ENCODE measurements around the gene CDK18. TPM values are rescaled to one million over a fixed set of nuclear protein-coding genes. Genes with fewer than 3 reads are reported as not detected.
A peak's percentile ranks its signal among the peaks of the same experiment; 100 is the strongest.

The CDK18 gene
- total and polyA plus RNA-seq, 8 donors: 3.7 to 174 (median 41.3) TPM

DNA sequence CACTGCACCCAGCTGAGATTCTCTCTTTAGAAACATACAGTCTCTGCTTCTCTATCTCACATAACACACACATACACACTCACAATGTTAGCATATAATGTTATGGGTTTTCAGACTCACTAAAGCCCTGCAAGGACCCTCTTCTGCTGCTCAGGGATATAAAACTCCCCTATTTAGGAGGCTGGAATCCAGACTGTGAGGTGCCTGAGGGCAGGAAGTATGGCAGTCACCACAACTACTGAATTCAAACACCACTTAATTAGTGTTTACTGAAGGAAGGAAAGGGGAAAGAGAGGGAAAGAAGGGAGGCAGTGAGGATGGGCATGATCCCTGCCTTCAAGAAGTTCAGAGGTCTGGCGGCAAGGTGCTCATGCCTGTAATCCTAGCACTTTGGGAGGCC, 7.8 kb upstream of the CDK18 start:
- 97 to 100% (median 100%) methylated on average over 1 of the region's 1 CpG for WGBS, 5 donors
- TF ChIP-seq, protein P1, sequence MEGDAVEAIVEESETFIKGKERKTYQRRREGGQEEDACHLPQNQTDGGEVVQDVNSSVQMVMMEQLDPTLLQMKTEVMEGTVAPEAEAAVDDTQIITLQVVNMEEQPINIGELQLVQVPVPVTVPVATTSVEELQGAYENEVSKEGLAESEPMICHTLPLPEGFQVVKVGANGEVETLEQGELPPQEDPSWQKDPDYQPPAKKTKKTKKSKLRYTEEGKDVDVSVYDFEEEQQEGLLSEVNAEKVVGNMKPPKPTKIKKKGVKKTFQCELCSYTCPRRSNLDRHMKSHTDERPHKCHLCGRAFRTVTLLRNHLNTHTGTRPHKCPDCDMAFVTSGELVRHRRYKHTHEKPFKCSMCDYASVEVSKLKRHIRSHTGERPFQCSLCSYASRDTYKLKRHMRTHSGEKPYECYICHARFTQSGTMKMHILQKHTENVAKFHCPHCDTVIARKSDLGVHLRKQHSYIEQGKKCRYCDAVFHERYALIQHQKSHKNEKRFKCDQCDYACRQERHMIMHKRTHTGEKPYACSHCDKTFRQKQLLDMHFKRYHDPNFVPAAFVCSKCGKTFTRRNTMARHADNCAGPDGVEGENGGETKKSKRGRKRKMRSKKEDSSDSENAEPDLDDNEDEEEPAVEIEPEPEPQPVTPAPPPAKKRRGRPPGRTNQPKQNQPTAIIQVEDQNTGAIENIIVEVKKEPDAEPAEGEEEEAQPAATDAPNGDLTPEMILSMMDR (IDR thresholded peaks at IDR 0.05): no peak
- TF ChIP-seq POLR2A (IDR thresholded peaks at IDR 0.05) (no peak), POLR2AphosphoS5 (IDR thresholded peaks at IDR 0.05) (no peak), EP300 (IDR thresholded peaks at IDR 0.05) (no peak)
- peaks cover 17 to 69% (median 34%) of the 10 kb centered on the region in 4 donors for H3K4me1 ChIP-seq
- intact Hi-C loops (cut with DNase I; ENCODE audit: low total_unique reads): no loop called here
- H3K36me3 ChIP-seq: no peaks in the 10 kb centered on the region
- H3K27me3 ChIP-seq: peaks cover 0 to 16% (median 0%) of the 10 kb centered on the region in 3 donors
- H3K9me3 ChIP-seq: no peaks in the 10 kb centered on the region
- DNase-seq: no peak
- H3K4me3 ChIP-seq: peak overlapping the region in 1 of 4 donors; percentile 0
- peak overlapping the region in 2 of 5 donors; percentile 19 to 34 for H3K27ac ChIP-seq

DNA sequence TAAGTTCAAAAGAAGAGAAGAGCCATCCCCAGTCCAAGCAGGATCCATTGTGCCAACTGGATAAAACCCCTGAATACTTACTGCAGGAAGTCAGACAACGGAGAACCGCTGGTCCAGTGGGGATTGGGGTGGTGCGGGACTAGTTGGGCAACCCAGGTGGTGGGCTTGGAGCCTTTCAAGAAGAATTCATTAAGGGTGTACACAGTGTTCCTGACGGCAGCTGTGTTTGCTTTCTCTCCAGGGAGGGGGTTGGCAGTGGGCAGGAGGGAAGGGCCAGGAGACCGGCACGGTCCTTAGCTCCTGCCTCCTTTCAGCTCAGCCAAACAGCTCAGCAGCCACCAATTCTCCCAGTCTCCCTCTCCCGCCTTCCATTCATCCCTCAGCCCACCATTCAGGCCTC, 7.1 kb upstream of the CDK18 start:
- peak in 1 of 2 donors; percentile 79 for DNase-seq
- Histone ChIP-seq H3K27me3 (peaks cover 0 to 10% (median 0%) of the 10 kb centered on the region in 3 donors), H3K4me3 (no peak overlapping the region), H3K27ac (peak overlapping the region in 4 of 5 donors; percentile 0 to 34 (median 24)), H3K9me3 (no peaks in the 10 kb centered on the region), H3K36me3 (no peaks in the 10 kb centered on the region), H3K4me1 (peaks cover 10 to 62% (median 27%) of the 10 kb centered on the region in 4 donors)
- TF ChIP-seq POLR2A (IDR thresholded peaks at IDR 0.05): no peak
- TF ChIP-seq, protein P1 (IDR thresholded peaks at IDR 0.05): no peak
- no peak for TF ChIP-seq EP300 (IDR thresholded peaks at IDR 0.05)
- TF ChIP-seq POLR2AphosphoS5 (IDR thresholded peaks at IDR 0.05): no peak
- WGBS, 5 donors: 34 to 58% (median 54%) methylated on average over 7 of the region's 7 CpGs
- intact Hi-C loops (cut with DNase I; ENCODE audit: low total_unique reads): no loop called here

DNA sequence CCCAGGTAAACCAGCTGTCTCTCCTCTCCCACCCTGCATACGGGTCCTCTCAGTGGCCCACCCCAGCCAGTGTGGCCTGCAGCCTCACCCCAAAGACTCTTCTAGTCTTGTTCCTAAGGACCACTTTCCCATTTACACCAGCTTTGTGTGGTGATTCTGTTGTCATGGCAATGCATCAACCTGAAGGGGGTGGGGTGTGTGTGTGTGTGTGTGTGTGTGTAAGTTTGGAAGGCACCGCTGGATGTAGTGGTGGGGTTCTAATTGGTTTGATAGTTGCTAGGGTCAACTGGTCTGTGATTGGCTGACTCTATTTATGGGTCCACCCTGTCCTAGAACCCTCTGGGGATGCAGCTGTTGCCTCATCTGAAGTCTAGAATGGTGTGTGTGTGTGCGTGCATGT, 4.7 kb upstream of the CDK18 start:
- Histone ChIP-seq H3K9me3 (no peaks in the 10 kb centered on the region), H3K27ac (no peak overlapping the region), H3K27me3 (no peaks in the 10 kb centered on the region), H3K4me3 (no peak overlapping the region), H3K36me3 (no peaks in the 10 kb centered on the region), H3K4me1 (peaks cover 0 to 61% (median 25%) of the 10 kb centered on the region in 4 donors)
- 58 to 84% (median 78%) methylated on average over 3 of the region's 3 CpGs for WGBS, 5 donors
- no peak for DNase-seq
- intact Hi-C loops (cut with DNase I; ENCODE audit: low total_unique reads): no loop called here
- TF ChIP-seq, protein P1 (IDR thresholded peaks at IDR 0.05): no peak
- TF ChIP-seq EP300 (IDR thresholded peaks at IDR 0.05): no peak
- TF ChIP-seq POLR2A (IDR thresholded peaks at IDR 0.05): no peak
- no peak for TF ChIP-seq POLR2AphosphoS5 (IDR thresholded peaks at IDR 0.05)

DNA sequence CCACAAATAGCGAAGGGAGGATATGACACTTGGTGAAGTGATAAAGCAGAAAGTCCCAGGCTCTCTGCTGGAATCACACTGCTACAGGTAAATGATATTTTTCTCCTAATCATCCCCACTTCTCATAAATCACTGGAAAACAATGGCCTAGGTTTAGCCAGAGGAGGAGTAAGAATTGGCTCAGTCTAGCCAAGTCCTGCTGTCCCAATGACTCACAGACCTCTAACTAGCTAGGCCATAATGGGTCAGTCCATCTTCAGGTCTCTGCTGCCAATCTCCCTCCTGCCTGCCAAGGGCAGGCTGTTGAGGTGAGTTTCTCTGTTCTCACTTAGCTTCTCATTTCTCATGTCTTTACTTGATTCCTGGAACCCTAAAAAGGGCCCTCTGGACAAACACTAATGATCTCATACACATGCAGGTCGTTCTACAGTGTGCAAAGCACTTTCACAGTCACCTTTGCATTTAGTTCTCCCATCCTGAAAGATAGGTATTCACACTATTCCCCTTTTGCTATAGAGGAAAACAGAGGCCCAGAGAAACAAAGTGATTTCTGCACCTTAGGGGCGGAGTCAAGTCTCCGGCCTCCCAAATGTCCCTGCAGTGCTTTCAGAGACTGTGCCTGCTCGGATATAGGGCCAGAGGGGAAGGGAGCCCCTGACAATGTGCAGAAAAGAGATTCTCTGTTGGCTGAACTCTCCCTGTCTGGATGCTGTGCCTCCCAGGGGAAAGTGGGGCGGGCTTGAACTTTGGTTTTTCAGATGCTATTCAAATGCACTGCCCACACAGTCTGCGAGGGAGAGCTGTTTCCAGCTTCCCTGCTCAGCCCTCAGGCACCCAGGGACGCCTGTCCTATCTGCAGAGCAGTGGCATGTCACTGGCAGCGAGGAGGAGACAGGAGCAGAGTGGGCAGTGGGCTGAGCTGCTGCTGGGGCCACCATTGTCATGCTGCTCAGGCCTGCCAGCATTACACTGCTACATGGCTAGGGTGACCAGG, 3.9 kb upstream of the CDK18 start:
- H3K27me3 ChIP-seq: peaks cover 0 to 4% (median 0%) of the 10 kb centered on the region in 3 donors
- 64 to 75% (median 68%) methylated on average over 9 of the region's 9 CpGs for whole genome bisulfite sequencing, 5 donors
- no peaks in the 10 kb centered on the region for H3K36me3 ChIP-seq
- H3K27ac ChIP-seq: no peak overlapping the region
- H3K9me3 ChIP-seq: no peaks in the 10 kb centered on the region
- intact Hi-C loops (cut with DNase I; ENCODE audit: low total_unique reads): no loop called here
- H3K4me3 ChIP-seq: no peak overlapping the region
- DNase-seq: no peak
- H3K4me1 ChIP-seq: peaks cover 7 to 61% (median 31%) of the 10 kb centered on the region in 4 donors
- TF ChIP-seq POLR2A (IDR thresholded peaks at IDR 0.05): no peak
- TF ChIP-seq, protein P1 (IDR thresholded peaks at IDR 0.05): no peak
- TF ChIP-seq POLR2AphosphoS5 (IDR thresholded peaks at IDR 0.05): no peak
- TF ChIP-seq EP300 (IDR thresholded peaks at IDR 0.05): no peak

Measured in stomach (tissue), 9 donors.